ENCODE data around the gene ISOC1.

Gene ISOC1

GRCh38 chr5:129094087-129094923 is at the start of gene ISOC1:
TSS of gene ISOC1 (plus strand) at chr5:129094749. CDS start at chr5:129094767, 18 bp downstream.
- peak; percentile 76 to 90 for DNase-seq (ENCODE audit: low read depth in 1 of 2, low spot score in 1 of 2)

DNA sequence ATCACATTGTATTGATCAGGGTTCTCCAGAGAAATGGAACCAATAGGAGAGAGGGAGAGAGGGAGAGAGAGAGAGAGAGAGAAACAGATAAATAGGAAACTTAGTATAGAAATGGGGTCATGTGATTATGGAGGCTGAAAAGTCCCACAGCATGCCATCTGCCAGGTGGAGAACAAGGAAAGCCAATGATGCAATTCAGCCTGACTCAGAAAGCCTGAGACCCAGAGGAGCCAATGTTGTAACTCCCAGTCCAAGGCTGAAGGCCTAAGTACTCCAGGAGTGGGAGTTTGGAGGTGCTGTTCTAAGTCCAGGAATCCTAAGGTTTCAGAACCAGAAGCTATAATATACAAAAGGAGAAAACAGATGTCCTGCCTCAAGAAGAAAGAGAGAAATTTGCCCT is 48.4 kb upstream of the ISOC1 start:
- no peak for DNase-seq (ENCODE audit: low read depth in 1 of 2, low spot score in 1 of 2)

DNA sequence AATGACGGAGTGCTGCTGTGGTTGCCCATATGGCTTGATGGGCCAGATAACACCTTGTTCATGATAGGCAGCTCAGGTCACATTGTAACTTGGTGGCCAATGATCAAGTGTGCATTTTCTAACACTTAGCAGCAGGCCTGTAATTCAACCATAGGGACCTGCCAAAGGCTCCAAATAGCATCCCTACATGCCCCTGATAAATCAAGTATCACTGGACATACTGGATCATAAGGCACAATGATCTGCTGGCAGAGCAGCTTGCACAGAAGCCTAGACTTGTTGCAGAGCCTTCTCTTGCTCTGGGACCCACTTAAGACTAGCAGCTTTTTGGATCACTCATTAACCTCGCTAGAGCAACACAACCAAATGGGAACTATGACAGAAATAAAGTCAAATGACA is 46.0 kb upstream of the ISOC1 start:
- no peak for DNase-seq (ENCODE audit: low read depth in 1 of 2, low spot score in 1 of 2)

DNA sequence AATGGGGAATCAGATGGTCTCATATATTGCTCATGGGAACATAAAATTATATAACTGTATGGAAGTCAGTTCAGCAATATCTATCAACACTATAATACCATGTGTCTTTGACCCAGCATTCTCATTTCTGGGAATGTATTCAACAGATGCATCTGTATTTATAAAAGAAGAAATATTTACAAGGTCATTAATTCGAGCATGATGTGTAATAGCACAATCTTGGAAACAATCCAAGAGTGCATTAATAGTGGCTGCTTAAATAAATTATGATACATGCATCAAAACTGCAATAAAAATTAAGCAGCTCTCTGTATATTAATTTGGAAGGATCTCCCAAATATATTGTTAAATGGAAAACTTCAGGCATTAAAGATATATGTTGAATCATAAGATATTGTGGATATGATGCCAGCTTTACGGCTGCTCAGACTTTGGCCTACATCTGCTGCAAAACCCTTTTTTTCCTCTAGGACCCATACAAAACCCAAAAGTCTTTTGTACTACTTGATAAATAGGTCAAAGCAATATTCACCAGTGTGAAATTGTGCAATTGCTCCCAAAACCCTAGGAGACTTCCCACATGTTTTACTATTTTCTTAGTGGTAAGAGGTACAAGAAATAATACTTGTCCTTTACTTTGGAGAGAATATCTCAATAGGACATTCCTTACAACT is 45.3 kb upstream of the ISOC1 start:
- no peak for DNase-seq (ENCODE audit: low read depth in 1 of 2, low spot score in 1 of 2)

GRCh38 chr5:129051283-129051682 is 43.3 kb upstream of the ISOC1 start:
- DNase-seq (ENCODE audit: low read depth in 1 of 2, low spot score in 1 of 2), result no peak

DNA sequence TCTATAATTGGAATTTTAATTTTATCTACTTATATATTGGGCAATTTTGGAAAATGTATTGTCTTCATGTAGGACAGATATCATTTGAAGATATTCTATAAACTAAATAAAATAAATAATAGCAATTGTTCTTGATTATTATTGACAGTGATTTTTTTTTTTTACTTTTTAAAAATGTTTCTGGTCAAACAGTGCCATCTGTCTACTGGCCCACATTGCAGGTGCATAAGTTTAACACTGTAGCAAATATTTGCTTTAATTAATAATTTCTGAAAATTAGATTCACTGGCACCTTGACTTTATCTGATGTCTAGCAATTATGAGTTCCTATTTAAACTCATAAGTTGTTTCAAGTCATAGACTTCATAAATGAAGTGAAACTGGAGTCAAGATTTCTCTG is 41.1 kb upstream of the ISOC1 start:
- DNase-seq (ENCODE audit: low read depth in 1 of 2, low spot score in 1 of 2), result no peak

DNA sequence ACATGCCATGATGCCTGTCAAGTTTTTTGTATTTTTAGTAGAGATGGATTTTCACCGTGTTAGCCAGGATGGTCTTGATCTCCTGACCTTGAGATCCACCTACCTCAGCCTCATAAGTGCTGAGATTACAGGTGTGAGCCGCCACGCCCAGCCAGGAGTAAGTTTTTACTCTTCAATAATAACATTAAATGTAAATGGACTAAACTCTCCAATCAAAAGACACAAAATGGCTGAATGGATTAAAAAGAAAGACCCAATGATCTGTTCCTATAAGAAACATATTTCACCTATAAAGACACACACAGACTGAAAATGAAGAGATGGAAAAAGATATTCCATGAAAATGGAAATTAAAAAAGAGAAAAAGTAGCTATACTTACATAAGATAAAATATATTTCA is 37.2 kb upstream of the ISOC1 start:
- no peak for DNase-seq (ENCODE audit: low read depth in 1 of 2, low spot score in 1 of 2)

GRCh38 chr5:129061849-129062248 is 32.7 kb upstream of the ISOC1 start:
- no peak for DNase-seq (ENCODE audit: low read depth in 1 of 2, low spot score in 1 of 2)

DNA sequence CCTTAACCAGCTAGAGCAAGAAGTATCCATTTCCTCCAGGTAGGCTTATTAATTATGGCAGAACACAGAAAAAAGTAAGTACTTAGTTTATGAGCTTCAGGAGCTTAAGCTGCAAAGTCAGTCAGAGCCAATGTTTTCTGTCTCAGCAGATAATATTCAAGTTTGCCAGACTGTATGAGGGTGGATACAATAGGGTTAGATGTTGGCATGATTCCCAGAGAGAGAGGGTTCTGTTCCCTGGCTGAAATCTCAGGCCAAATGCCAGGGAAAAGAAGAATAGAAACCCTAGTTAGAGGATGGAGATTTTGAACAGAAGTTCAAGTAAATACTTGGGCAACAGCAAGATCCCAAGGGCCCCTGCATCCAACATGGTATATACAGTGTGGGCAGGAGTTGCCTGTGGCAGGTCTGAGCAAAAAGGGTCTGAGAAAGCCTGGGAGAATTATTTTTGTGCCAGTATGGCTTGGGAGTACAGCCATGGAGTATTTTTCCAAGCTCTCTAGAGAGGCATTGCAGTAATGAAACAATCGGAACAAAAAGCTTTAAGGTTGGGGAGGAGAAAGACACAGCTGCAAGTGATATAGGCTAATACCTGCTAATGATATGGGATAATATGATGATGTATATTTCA is 31.0 kb upstream of the ISOC1 start:
- no peak for DNase-seq (ENCODE audit: low read depth in 1 of 2, low spot score in 1 of 2)

DNA sequence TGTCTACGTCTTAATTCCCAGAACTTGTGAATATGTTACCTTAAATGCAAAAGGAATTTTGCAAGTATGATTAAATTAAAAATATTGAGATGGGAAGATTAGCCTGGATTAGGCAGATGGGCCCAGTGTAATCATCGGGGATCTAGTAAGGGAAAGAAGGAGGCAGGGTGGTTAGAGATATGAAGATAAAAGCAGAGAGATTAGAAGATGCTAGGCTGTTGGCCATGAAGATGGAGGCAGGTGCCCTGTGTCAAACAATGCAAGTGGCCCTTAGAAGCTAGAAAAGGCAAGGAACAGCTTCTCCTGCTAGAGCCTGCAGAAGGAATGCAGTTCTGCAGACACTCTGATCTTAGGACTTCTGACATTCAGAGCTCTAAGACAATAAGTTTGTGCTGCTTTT is 28.8 kb upstream of the ISOC1 start:
- no peak for DNase-seq (ENCODE audit: low read depth in 1 of 2, low spot score in 1 of 2)

DNA sequence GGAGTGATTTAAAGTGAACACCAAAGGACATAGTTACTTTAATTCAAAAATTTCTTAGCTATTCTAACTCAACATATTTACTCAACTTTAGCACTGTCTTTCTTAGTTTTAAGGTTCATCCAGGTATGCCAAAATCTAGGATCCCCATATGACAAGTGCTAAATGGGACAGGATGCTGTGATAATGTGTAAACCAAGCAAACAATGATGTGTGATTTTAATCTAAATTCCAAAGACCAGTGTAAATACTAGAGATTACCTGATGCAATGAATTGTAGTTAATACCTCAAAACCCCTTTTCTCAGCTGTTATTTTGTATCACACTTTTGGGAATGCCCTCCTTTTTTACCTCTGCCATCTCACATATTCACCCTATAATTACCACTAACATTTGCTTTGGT is 26.8 kb upstream of the ISOC1 start:
- DNase-seq (ENCODE audit: low read depth in 1 of 2, low spot score in 1 of 2), result no peak

DNA sequence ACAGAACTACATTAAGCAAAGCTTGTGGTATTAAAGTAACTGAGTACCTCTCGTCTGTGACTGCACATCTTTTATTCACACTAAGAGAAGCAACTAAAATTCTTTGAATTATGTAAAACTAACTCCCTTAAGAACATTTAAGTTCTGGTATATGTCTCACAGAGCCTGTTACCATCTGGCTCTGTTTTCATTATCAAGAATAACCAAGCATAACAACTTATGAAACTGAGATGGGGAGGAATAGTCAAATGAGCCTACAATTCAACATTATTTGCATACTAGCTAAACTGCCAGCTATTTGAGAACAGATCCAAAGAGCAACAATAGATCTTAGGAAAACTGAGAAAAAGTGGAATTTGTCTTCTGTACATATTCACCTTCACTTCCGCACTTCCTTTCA is 25.3 kb upstream of the ISOC1 start:
- no peak for DNase-seq (ENCODE audit: low read depth in 1 of 2, low spot score in 1 of 2)

DNA sequence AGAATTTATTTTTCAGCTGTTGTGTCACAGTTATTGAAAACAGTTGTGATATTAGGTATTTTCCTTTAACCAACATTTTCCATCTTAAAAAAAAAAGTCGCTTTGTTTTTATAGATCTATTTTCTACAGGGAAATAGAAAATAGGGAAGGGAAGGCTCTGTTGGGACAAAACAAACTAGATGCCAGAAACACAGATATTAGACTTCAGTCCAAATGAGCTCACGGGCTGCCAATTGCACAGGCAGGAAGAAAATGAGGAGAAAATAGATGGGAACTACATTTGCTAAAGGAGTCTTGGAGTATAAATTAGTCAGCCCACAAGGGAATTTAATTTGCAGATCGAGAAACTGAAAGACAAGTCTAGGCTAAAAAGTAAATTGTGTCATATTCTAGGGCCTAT is 21.4 kb upstream of the ISOC1 start:
- DNase-seq (ENCODE audit: low read depth in 1 of 2, low spot score in 1 of 2), result no peak

- no peak for DNase-seq (ENCODE audit: low read depth in 1 of 2, low spot score in 1 of 2)
These were observed 19.6 kb upstream of the ISOC1 start for GRCh38 chr5:129074903-129075302.

- no peak for DNase-seq (ENCODE audit: low read depth in 1 of 2, low spot score in 1 of 2)
These were observed 17.0 kb upstream of the ISOC1 start for GRCh38 chr5:129077433-129078075.

DNA sequence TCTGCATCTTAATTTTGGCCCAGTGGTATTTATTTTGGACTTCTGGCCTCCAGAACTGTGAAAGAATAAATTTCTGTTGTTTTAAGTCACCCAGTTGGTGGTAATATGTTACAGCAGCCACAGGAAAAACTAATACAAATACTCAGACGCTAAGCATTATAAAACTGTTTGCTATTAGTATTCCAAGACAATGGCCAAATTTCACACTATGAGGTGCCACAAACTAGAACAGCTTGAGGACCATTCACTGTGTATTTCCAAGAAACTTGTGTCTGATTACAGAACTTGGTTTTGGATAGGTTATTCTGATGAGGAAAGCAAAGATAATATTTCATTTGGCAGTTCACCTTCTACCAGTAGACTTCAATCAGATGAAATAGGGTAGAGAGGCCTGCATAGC is 16.3 kb upstream of the ISOC1 start:
- no peak for DNase-seq (ENCODE audit: low read depth in 1 of 2, low spot score in 1 of 2)

- DNase-seq (ENCODE audit: low read depth in 1 of 2, low spot score in 1 of 2), result no peak
These were observed 15.9 kb upstream of the ISOC1 start for GRCh38 chr5:129078660-129079059.

- no peak for DNase-seq (ENCODE audit: low read depth in 1 of 2, low spot score in 1 of 2)
These were observed 15.1 kb upstream of the ISOC1 start for GRCh38 chr5:129079496-129079895.

DNA sequence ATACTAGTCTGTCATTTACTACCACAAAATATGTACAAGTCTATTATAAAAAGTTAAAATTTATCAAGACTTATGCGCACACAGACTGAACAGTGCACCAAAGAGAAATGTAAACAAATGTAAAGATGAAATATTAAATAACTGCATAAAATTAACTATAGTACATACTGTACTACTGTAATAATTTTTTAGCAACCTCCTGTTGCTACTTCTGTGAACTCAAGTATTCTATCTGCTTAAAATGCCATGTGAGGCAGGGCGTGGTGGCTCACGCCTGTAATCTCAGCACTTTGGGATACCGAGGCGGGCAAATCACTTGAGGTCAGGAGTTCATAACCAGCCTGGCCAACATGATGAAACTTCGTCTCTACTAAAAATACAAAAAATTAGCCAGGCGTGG is 13.8 kb upstream of the ISOC1 start:
- no peak for DNase-seq (ENCODE audit: low read depth in 1 of 2, low spot score in 1 of 2)

DNA sequence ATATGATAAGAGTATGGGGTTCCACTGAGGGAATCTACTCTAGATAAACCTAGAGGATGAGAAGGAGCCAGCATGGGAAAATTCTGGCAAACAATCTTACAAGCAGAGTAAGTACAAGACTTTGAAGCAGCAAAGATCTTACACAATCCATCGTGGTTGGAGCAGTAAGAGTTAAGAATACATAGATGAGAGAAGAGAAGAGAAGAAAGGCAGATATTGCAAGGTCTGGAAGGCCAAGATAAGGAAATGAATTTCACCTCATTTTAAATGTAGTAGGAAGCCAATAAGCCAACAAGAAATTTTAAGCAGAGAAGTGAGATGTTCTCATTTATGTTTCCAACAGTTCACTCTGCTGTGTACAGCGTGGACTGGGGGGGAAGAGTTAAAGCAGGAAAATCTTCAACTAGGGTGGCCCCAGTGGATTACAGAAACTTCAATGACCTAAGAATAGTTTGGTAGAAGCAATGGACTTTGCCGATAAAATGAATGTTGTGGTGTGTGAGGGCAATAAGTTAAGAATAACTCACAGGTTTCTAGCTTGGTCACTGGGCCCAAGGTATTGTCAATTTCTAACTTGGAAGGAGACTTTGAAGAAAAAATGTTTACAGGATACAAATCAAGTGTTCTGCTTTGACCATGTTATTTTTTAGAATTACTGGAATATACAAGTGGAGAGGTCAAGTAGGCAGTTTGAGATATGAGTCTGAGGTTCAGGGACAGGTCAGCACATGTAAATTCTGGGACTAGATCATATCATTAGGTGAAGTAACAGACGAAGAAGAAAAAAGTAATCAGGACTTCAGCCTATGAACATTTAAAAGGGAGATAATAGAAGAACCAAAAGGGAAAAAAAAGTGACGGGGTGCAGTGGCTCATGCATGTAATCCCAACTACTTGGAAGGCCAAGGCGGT is 12.1 kb upstream of the ISOC1 start:
- no peak for DNase-seq (ENCODE audit: low read depth in 1 of 2, low spot score in 1 of 2)

All from activated T-helper 1 cell treated with anti-CD3 and anti-CD28 coated beads, Interleukin-2, amount 50 U/mL, for 16 hours (primary cell).